CD14-positive monocyte (primary cell): ENCODE results near the gene IL5. TPM values are rescaled to one million over a fixed set of nuclear protein-coding genes. Genes with fewer than 3 reads are reported as not detected.

ENCODE experiments used
- DNase-seq, 3 donors: peaks; one replicate each; pipeline ENCODE4 v3.0.0-alpha.2; 2011 to 2022
- H2AFZ ChIP-seq: 2 replicates; pipeline ENCODE4 v1.6.0; 2012; ENCODE audit warnings: mild to moderate bottlenecking, low read depth, low read length, inconsistent platforms; ENCODE audit not compliant: insufficient read depth, poor library complexity, severe bottlenecking
- H3K27ac ChIP-seq, 2 donors: 1 replicate in 1 of 2; 2 replicates in 1 of 2; pipeline ENCODE4 v1.5.1; 2012 to 2013; ENCODE audit warnings: low read length in 2 of 2, control low read depth in 1 of 2, inconsistent platforms in 1 of 2, low read depth in 1 of 2, mild to moderate bottlenecking in 1 of 2
- H3K27me3 ChIP-seq, 2 donors: one replicate each; pipeline versions ENCODE4 v1.6.0 to v1.6.1; 2011 to 2013; ENCODE audit warnings: low read length in 2 of 2; ENCODE audit not compliant: control insufficient read depth in 2 of 2, insufficient read depth in 2 of 2
- H3K36me3 ChIP-seq, 2 donors: replicated peaks in 1 of 2; 1 replicate in 1 of 2; 2 replicates in 1 of 2; pipeline versions ENCODE4 v1.5.1 to v1.6.1; 2012 to 2013; ENCODE audit warnings: low read length in 2 of 2, control low read depth in 1 of 2, inconsistent platforms in 1 of 2, mild to moderate bottlenecking in 1 of 2; ENCODE audit not compliant: insufficient read depth in 2 of 2, control insufficient read depth in 1 of 2
- H3K4me1 ChIP-seq, 2 donors: 1 replicate in 1 of 2; 2 replicates in 1 of 2; pipeline versions ENCODE4 v1.5.1 to v1.6.1; 2012 to 2013; ENCODE audit warnings: low read length in 2 of 2, control low read depth in 1 of 2, inconsistent platforms in 1 of 2, mild to moderate bottlenecking in 1 of 2, moderate library complexity in 1 of 2; ENCODE audit not compliant: insufficient read depth in 2 of 2, control insufficient read depth in 1 of 2
- H3K4me2 ChIP-seq: replicated peaks from 2 replicates; pipeline ENCODE3; 2012; ENCODE audit warnings: low read length, moderate library complexity, mild to moderate bottlenecking; ENCODE audit not compliant: poor library complexity, severe bottlenecking; ENCODE audit errors: extremely low read depth
- H3K4me3 ChIP-seq, 3 experiments: fragments of 200-600 bp in 1 of 3; sonication (generic) in 1 of 3; replicated peaks in 1 of 3; 1 replicate in 2 of 3; 2 replicates in 1 of 3; pipeline ENCODE4 v1.5.1; 2011 to 2013; ENCODE audit warnings: low read length in 3 of 3, mild to moderate bottlenecking in 3 of 3, control low read depth in 2 of 3, low read depth in 2 of 3, inconsistent platforms in 1 of 3, moderate library complexity in 1 of 3
- H3K79me2 ChIP-seq: 2 replicates; pipeline ENCODE4 v1.6.0; 2012; ENCODE audit warnings: mild to moderate bottlenecking, control low read depth, inconsistent platforms, low read length, moderate library complexity; ENCODE audit not compliant: insufficient read depth
- H3K9ac ChIP-seq: 2 replicates; pipeline ENCODE4 v1.6.0; 2017; ENCODE audit warnings: low read length, mild to moderate bottlenecking; ENCODE audit not compliant: insufficient read depth, poor library complexity, severe bottlenecking
- H3K9me3 ChIP-seq, 2 donors: replicated peaks in 1 of 2; 1 replicate in 1 of 2; 2 replicates in 1 of 2; pipeline versions ENCODE4 v1.5.1 to v1.6.1; 2012 to 2013; ENCODE audit warnings: low read length in 2 of 2, control low read depth in 1 of 2; ENCODE audit not compliant: control insufficient read depth in 1 of 2, insufficient read depth in 1 of 2
- H4K20me1 ChIP-seq: 2 replicates; pipeline ENCODE4 v1.6.0; 2012; ENCODE audit warnings: mild to moderate bottlenecking, low read length, control low read depth, moderate library complexity; ENCODE audit not compliant: insufficient read depth
- H3K27ac Mint-ChIP-seq, 7 donors: one replicate each; pipeline ENCODE4 v1.8.0; 2020; ENCODE audit warnings: mild to moderate bottlenecking in 7 of 7, mixed read lengths in 7 of 7, moderate library complexity in 6 of 7, inconsistent platforms in 2 of 7
- H3K27me3 Mint-ChIP-seq, 3 donors: one replicate each; pipeline ENCODE4 v1.8.0; 2021 to 2022; ENCODE audit warnings: low read depth in 3 of 3, mild to moderate bottlenecking in 3 of 3, mixed read lengths in 3 of 3, moderate library complexity in 3 of 3, inconsistent platforms in 1 of 3
- H3K36me3 Mint-ChIP-seq, 2 donors: one replicate each; pipeline ENCODE4 v1.8.0; 2020; ENCODE audit warnings: mixed read lengths in 2 of 2, inconsistent platforms in 1 of 2, mild to moderate bottlenecking in 1 of 2
- H3K4me1 Mint-ChIP-seq: one replicate; pipeline ENCODE4 v1.8.0; 2020; ENCODE audit warnings: mild to moderate bottlenecking, mixed read lengths
- H3K4me3 Mint-ChIP-seq, 2 donors: one replicate each; pipeline ENCODE4 v1.8.0; 2020; ENCODE audit warnings: mild to moderate bottlenecking in 2 of 2, mixed read lengths in 2 of 2, moderate library complexity in 1 of 2
- H3K9me3 Mint-ChIP-seq, 7 donors: one replicate each; pipeline ENCODE4 v1.8.0; 2020 to 2022; ENCODE audit warnings: mixed read lengths in 7 of 7, mild to moderate bottlenecking in 6 of 7, moderate library complexity in 6 of 7, inconsistent platforms in 2 of 7
- CTCF ChIP-seq: fragments of 200-600 bp; IDR thresholded peaks from one replicate; pipeline ENCODE4 v1.8.0; 2022; ENCODE audit warnings: antibody characterized with exemption, mild to moderate bottlenecking
- WGBS: methylation state at CpG from one replicate; pipeline ENCODE4 v1.1.5; 2013; ENCODE audit warnings: missing lambda C conversion rate; ENCODE audit not compliant: insufficient coverage; 5-methylcytosine and 5-hydroxymethylcytosine counted together
- intact Hi-C, 2 donors: fragments of 100-400 bp; cut with micrococcal nuclease; formaldehyde crosslinking; loops; one replicate each; pipeline versions ENCODE4 v1.15.0 to v1.15.1; 2023
- polyA plus RNA-seq, 3 donors: library from polyadenylated mRNA; depleted of rRNA in 1 of 3; unstranded in 2 of 3; stranded (reverse) in 1 of 3; fragments of 300-500 nt in 2 of 3; fragments of >200 nt in 1 of 3; fragmentation: Illumina TruSeq in 2 of 3; gene quantifications; 1 replicate in 2 of 3; 2 replicates in 1 of 3; pipeline ENCODE4 v1.2.3, GENCODE V29; 2012 to 2021

The IL5 gene
- polyA plus RNA-seq, 3 donors, result not detected

GRCh38 chr5:132528866-132529634 lies 14.3 kb downstream of the IL5 start:
- H3K4me2 ChIP-seq, result no peak overlapping the region
- H2AFZ ChIP-seq, result no peak overlapping the region
- H3K9me3 ChIP-seq, result no peaks in the 10 kb centered on the region
- H3K27ac ChIP-seq, result no peak overlapping the region
- no peak overlapping the region for H3K9ac ChIP-seq
- TF ChIP-seq CTCF, result no peak
- H3K4me1 ChIP-seq, result peaks cover 26 to 28% of the 10 kb centered on the region in 2 donors
- intact Hi-C loops, result no loop called here
- peaks cover 4 to 12% (median 4%) of the 10 kb centered on the region in 3 donors for H3K27me3 Mint-ChIP-seq
- WGBS, result 65% methylated on average over 3 of the region's 6 CpGs
- H3K4me1 Mint-ChIP-seq, result peaks cover 31% of the 10 kb centered on the region
- no peak overlapping the region for H3K27ac Mint-ChIP-seq
- H3K36me3 ChIP-seq, result no peaks in the 10 kb centered on the region
- H3K27me3 ChIP-seq, result no peaks in the 10 kb centered on the region
- peaks cover 0 to 3% (median 2%) of the 10 kb centered on the region in 7 donors for H3K9me3 Mint-ChIP-seq
- no peaks in the 10 kb centered on the region for H4K20me1 ChIP-seq
- no peak overlapping the region for H3K4me3 ChIP-seq
- no peaks in the 10 kb centered on the region for H3K36me3 Mint-ChIP-seq
- DNase-seq, result no peak
- H3K79me2 ChIP-seq, result no peaks in the 10 kb centered on the region
- no peak overlapping the region for H3K4me3 Mint-ChIP-seq

GRCh38 chr5:132528021-132528420 lies 15.3 kb downstream of the IL5 start:
- no peaks in the 10 kb centered on the region for H3K79me2 ChIP-seq
- H4K20me1 ChIP-seq, result no peaks in the 10 kb centered on the region
- Mint-ChIP-seq H3K27me3 (peaks cover 4 to 12% (median 4%) of the 10 kb centered on the region in 3 donors), H3K36me3 (no peaks in the 10 kb centered on the region), H3K4me1 (peaks cover 31% of the 10 kb centered on the region), H3K27ac (no peak overlapping the region), H3K9me3 (peaks cover 0 to 3% (median 0%) of the 10 kb centered on the region in 7 donors), H3K4me3 (peak overlapping the region in 1 of 2 donors; percentile 1)
- no peak overlapping the region for H2AFZ ChIP-seq
- H3K27ac ChIP-seq, result no peak overlapping the region
- H3K4me3 ChIP-seq, result no peak overlapping the region
- no peak for DNase-seq
- peaks cover 26 to 28% of the 10 kb centered on the region in 2 donors for H3K4me1 ChIP-seq
- 93% methylated on average over 2 of the region's 2 CpGs for WGBS
- intact Hi-C loops, result no loop called here
- H3K9ac ChIP-seq, result no peak overlapping the region
- no peaks in the 10 kb centered on the region for H3K27me3 ChIP-seq
- H3K36me3 ChIP-seq, result no peaks in the 10 kb centered on the region
- no peak overlapping the region for H3K4me2 ChIP-seq
- no peak for TF ChIP-seq CTCF
- no peaks in the 10 kb centered on the region for H3K9me3 ChIP-seq
